PC-3 (cell line): ENCODE data around the gene CAMK1D. TPM values are rescaled to one million over a fixed set of nuclear protein-coding genes. Genes with fewer than 3 reads are reported as not detected.
A peak's percentile ranks its signal among the peaks of the same experiment; 100 is the strongest.

Experiments used
- ATAC-seq: fragments of 200-7000 bp; cut with Tn5 transposase; 2 replicates; pipeline ENCODE4 v1.9.1; 2020; ENCODE audit warnings: mild to moderate bottlenecking, moderate library complexity
- BruUV-seq: library from RNA; stranded (reverse); fragments of 400-500 nt; replicated peaks from 2 replicates; lab custom pipeline; 2021; lab: Mats Ljungman, UMichigan
- CTCF ChIA-PET: fragments of 300-600 bp; sonication (Branson Sonifier 250); formaldehyde crosslinking; loops from one replicate; lab custom pipeline; 2022; ENCODE audit warnings: antibody characterized with exemption; lab: Charles Lee
- POLR2A ChIA-PET: fragments of 300-600 bp; sonication (Branson Sonifier 250); formaldehyde crosslinking; loops from one replicate; lab custom pipeline; 2022; ENCODE audit warnings: antibody characterized with exemption; ENCODE audit not compliant: unreplicated experiment; lab: Charles Lee
- DNase-seq: peaks from one replicate; pipeline ENCODE4 v3.0.0-alpha.2; 2015
- H2AFZ ChIP-seq: fragments of 300-600 bp; sonication (generic); 2 replicates; pipeline ENCODE4 v1.6.0; 2016; ENCODE audit warnings: antibody characterized with exemption, low read length
- H3F3A ChIP-seq: fragments of 300-600 bp; sonication (generic); one replicate; pipeline ENCODE4 v1.6.0; 2017; ENCODE audit warnings: antibody characterized with exemption, low read length, control low read depth, mild to moderate bottlenecking; ENCODE audit not compliant: unreplicated experiment
- H3K27ac ChIP-seq: fragments of 300-600 bp; sonication (generic); 2 replicates; pipeline ENCODE4 v1.5.1; 2016; ENCODE audit warnings: mild to moderate bottlenecking, low read length
- H3K27me3 ChIP-seq: fragments of 300-600 bp; sonication (generic); 2 replicates; pipeline ENCODE4 v1.6.1; 2016; ENCODE audit warnings: low read length, mixed read lengths
- H3K36me3 ChIP-seq: fragments of 300-600 bp; sonication (generic); 2 replicates; pipeline ENCODE4 v1.6.1; 2016; ENCODE audit warnings: low read depth, mixed run types, low read length, mixed read lengths
- H3K4me1 ChIP-seq: fragments of 300-600 bp; sonication (generic); 2 replicates; pipeline ENCODE4 v1.5.1; 2016; ENCODE audit warnings: low read length; ENCODE audit not compliant: insufficient read depth
- H3K4me2 ChIP-seq: fragments of 300-600 bp; sonication (generic); 2 replicates; pipeline ENCODE4 v1.6.0; 2016; ENCODE audit warnings: low read length
- H3K4me3 ChIP-seq: fragments of 300-600 bp; sonication (generic); 2 replicates; pipeline ENCODE4 v1.5.1; 2016; ENCODE audit warnings: mild to moderate bottlenecking, low read length, mixed read lengths
- H3K79me2 ChIP-seq: fragments of 300-600 bp; sonication (generic); 2 replicates; pipeline ENCODE4 v1.6.1; 2017; ENCODE audit warnings: low read length, mixed read lengths
- H3K9ac ChIP-seq: fragments of 300-600 bp; sonication (generic); 2 replicates; pipeline ENCODE4 v1.6.0; 2016; ENCODE audit warnings: mild to moderate bottlenecking, low read length
- H3K9me2 ChIP-seq: fragments of 300-600 bp; sonication (generic); replicated peaks from 2 replicates; pipeline ENCODE4 v1.6.1; 2016; ENCODE audit warnings: mixed run types, low read length, mixed read lengths
- H3K9me3 ChIP-seq: fragments of 300-600 bp; sonication (generic); 2 replicates; pipeline ENCODE4 v1.6.1; 2016; ENCODE audit warnings: low read length, mixed read lengths
- H4K20me1 ChIP-seq: fragments of 300-600 bp; sonication (generic); 2 replicates; pipeline ENCODE4 v1.6.1; 2016; ENCODE audit warnings: low read length, mixed read lengths
- CTCF ChIP-seq: fragments of 300-600 bp; sonication (generic); conservative IDR thresholded peaks from 2 replicates; pipeline ENCODE4 v1.5.1; 2017; ENCODE audit warnings: antibody characterized with exemption, low read depth, mild to moderate bottlenecking, low read length
- EZH2 ChIP-seq: fragments of 300-600 bp; sonication (generic); IDR thresholded peaks from one replicate; pipeline ENCODE4 v1.6.1; 2017; ENCODE audit warnings: antibody characterized with exemption, mild to moderate bottlenecking, low read length; ENCODE audit not compliant: unreplicated experiment
- EZH2phosphoT487 ChIP-seq: fragments of 300-600 bp; sonication (generic); IDR thresholded peaks from 2 replicates; pipeline ENCODE4 v1.6.1; 2018; ENCODE audit warnings: mild to moderate bottlenecking, antibody characterized with exemption, low read length, borderline replicate concordance
- intact Hi-C: fragments of 100-400 bp; cut with micrococcal nuclease; formaldehyde crosslinking; loops from 2 replicates; pipeline ENCODE4 v1.9.0; 2023
- total RNA-seq: library from RNA; depleted of rRNA; stranded (reverse); fragments of >200 nt; gene quantifications from 2 replicates; pipeline ENCODE4 v1.2.3, GENCODE V29; 2014

Gene CAMK1D
- total RNA-seq, 1 experiment from 2014 or later, result 1.3 TPM

GRCh38 chr10:12710594-12711349, 361.4 kb downstream of the CAMK1D start:
- no peak for TF ChIP-seq EZH2phosphoT487
- peak; percentile 76 for TF ChIP-seq CTCF
- no peak for TF ChIP-seq EZH2
- CTCF ChIA-PET, result interaction anchor here (0.7 to 1.4 kb wide), 2 partner anchors 311 to 446 kb away, joined by 3 to 4 read pairs; no protein-coding TSS in a partner anchor
- Histone ChIP-seq H3K9me2 (no peaks in the 10 kb centered on the region), H3K79me2 (no peaks in the 10 kb centered on the region), H3K4me2 (no peak overlapping the region), H3K27me3 (no peaks in the 10 kb centered on the region), H3F3A (no peaks in the 10 kb centered on the region), H3K4me3 (no peak overlapping the region), H2AFZ (no peak overlapping the region), H3K9ac (peak overlapping the region; percentile 81; the same call in 1 of the 2 replicates), H3K36me3 (no peaks in the 10 kb centered on the region), H4K20me1 (no peaks in the 10 kb centered on the region), H3K4me1 (peaks cover 62% of the 10 kb centered on the region), H3K9me3 (no peaks in the 10 kb centered on the region), H3K27ac (peak overlapping the region; percentile 100; the same call in 1 of the 2 replicates)
- peak; percentile 25 for ATAC-seq
- intact Hi-C loops, result loop anchor here (1.0 to 5.0 kb wide), 3 partner anchors 54 to 446 kb away; no protein-coding TSS in a partner anchor
- peak; percentile 63 for DNase-seq
- POLR2A ChIA-PET, result interaction anchor here (1.1 kb wide), 1 partner anchor 305 kb away, joined by 3 read pairs; no protein-coding TSS in a partner anchor
- BruUV-seq, result TSS peak; percentile 31

- intact Hi-C loops, result loop anchor here (1.0 to 5.0 kb wide), 3 partner anchors 55 to 447 kb away; no protein-coding TSS in a partner anchor
- H3K36me3 ChIP-seq, result no peaks in the 10 kb centered on the region
- no peaks in the 10 kb centered on the region for H3K9me2 ChIP-seq
- H3K79me2 ChIP-seq, result no peaks in the 10 kb centered on the region
- TF ChIP-seq EZH2, result no peak
- TF ChIP-seq EZH2phosphoT487, result no peak
- TF ChIP-seq CTCF, result no peak
- no peak overlapping the region for H3K4me2 ChIP-seq
- peaks cover 56% of the 10 kb centered on the region for H3K4me1 ChIP-seq
- H2AFZ ChIP-seq, result no peak overlapping the region
- H3K27me3 ChIP-seq, result no peaks in the 10 kb centered on the region
- POLR2A ChIA-PET, result no interaction called here
- H3K27ac ChIP-seq, result no peak overlapping the region
- no TSS peak for BruUV-seq
- H3K4me3 ChIP-seq, result no peak overlapping the region
- CTCF ChIA-PET, result interaction anchor here (1.4 kb wide), 1 partner anchor 311 kb away, joined by 4 read pairs; no protein-coding TSS in a partner anchor
- ATAC-seq (no peak), DNase-seq (no peak)
- no peaks in the 10 kb centered on the region for H3K9me3 ChIP-seq
- H4K20me1 ChIP-seq, result no peaks in the 10 kb centered on the region
- no peaks in the 10 kb centered on the region for H3F3A ChIP-seq
- no peak overlapping the region for H3K9ac ChIP-seq
Measured at GRCh38 chr10:12711350-12711708, 362.0 kb downstream of the CAMK1D start.
